DND-41 (cell line): ENCODE results near the gene PLEK.

Experiments
- CTCF ChIP-seq: IDR thresholded peaks from 2 replicates; pipeline ENCODE4 v1.5.1; 2012; ENCODE audit warnings: borderline replicate concordance, low read length, moderate library complexity, mild to moderate bottlenecking; ENCODE audit not compliant: poor library complexity, severe bottlenecking; ENCODE audit errors: extremely low read depth
- EZH2 ChIP-seq: IDR thresholded peaks from 3 replicates; pipeline ENCODE4 v1.6.1; 2012; ENCODE audit warnings: borderline replicate concordance, low read depth, mild to moderate bottlenecking, moderate library complexity, low read length, inconsistent platforms; ENCODE audit not compliant: severe bottlenecking

DNA sequence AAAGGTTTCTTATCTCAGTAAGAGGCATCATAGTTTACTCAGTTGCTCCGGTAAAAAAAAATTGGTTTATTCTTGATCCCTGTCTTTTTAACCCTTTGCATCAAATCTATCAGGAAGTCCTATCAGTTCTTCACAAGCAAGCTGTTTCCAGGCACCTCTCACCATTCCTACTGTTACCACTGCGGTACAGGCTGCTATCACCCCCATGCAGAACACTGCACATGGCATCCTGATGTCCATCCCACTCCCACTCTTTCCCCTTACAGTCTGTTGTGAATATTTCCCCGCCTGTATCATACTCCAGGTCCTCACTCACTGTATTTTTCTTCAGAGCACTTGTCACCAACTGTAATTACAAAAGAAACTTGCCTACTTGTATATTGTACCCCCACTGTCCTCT is 40.0 kb upstream of the PLEK start:
- TF ChIP-seq EZH2 (no peak), CTCF (no peak)
